H1 (cell line): ENCODE data around the gene DENND1A.

Source experiments
- CREB1 ChIP-seq: IDR thresholded peaks from 2 replicates; pipeline ENCODE4 v1.6.1; 2012; ENCODE audit warnings: inconsistent platforms
- CTCF ChIP-seq, 3 experiments: IDR thresholded peaks; 1 replicate in 2 of 3; 2 replicates in 1 of 3; pipeline versions ENCODE4 v1.5.1 to v1.6.1; 2011; ENCODE audit warnings: low read length in 3 of 3, mild to moderate bottlenecking in 3 of 3, inconsistent platforms in 2 of 3, low read depth in 1 of 3, moderate library complexity in 1 of 3; ENCODE audit not compliant: insufficient read depth in 1 of 3; ENCODE audit errors: control extremely low read depth in 1 of 3
- EP300 ChIP-seq, 2 experiments: IDR thresholded peaks; 1 replicate in 1 of 2; 2 replicates in 1 of 2; pipeline ENCODE4 v1.6.1; 2011 to 2012; ENCODE audit warnings: low read depth in 2 of 2, low read length in 2 of 2, mild to moderate bottlenecking in 2 of 2, borderline replicate concordance in 1 of 2, inconsistent platforms in 1 of 2, moderate library complexity in 1 of 2
- KDM1A ChIP-seq: fragments of 200-600, 300-600 bp; sonication (generic); IDR thresholded peaks from 2 replicates; pipeline ENCODE4 v1.7.1; 2016; ENCODE audit warnings: mild to moderate bottlenecking, low read length, borderline replicate concordance

GRCh38 chr9:123654218-123654993 lies 275.5 kb downstream of the DENND1A start:
- TF ChIP-seq CTCF (IDR thresholded peaks at IDR 0.05; ENCODE audit: control extremely low read depth in 1 of 3, insufficient read depth in 1 of 3, low read depth in 1 of 3, low read length in 3 of 3) (no peak), KDM1A (no peak), EP300 (IDR thresholded peaks at IDR 0.05; ENCODE audit: borderline replicate concordance in 1 of 2, low read depth in 2 of 2, low read length in 2 of 2) (no peak), CREB1 (no peak)
